HepG2 (cell line): ENCODE results near the gene CER1. TPM values are rescaled to one million over a fixed set of nuclear protein-coding genes. Genes with fewer than 3 reads are reported as not detected.

Experiments
- ATAC-seq: fragments of 200-7000 bp; cut with Tn5 transposase; 3 replicates; pipeline ENCODE4 v1.9.1; 2020; ENCODE audit warnings: mild to moderate bottlenecking, moderate library complexity
- BruUV-seq: library from RNA; stranded (reverse); fragments of 400-500 nt; replicated peaks from 2 replicates; lab custom pipeline; 2021; lab: Mats Ljungman, UMichigan
- CTCF ChIA-PET: fragments of 300-600 bp; formaldehyde crosslinking; extraction: SDS; loops from one replicate; lab custom pipeline; 2021; ENCODE audit warnings: low total read pairs, inconsistent platforms, low intra/inter-chr PET ratio; lab: Yijun Ruan, JAX
- POLR2A ChIA-PET: fragments of 350-600 bp; sonication (Branson Sonifier 250); formaldehyde crosslinking; loops from one replicate; lab custom pipeline; 2020; ENCODE audit warnings: antibody characterized with exemption, inconsistent platforms; lab: Yijun Ruan, JAX
- DNase-seq: peaks from one replicate; pipeline ENCODE4 v3.0.0-alpha.2; 2015; ENCODE audit warnings: low spot score
- FAIRE-seq: peaks from 3 replicates; lab custom pipeline; 2011; peaks lifted over from hg19 to GRCh38; lab: Jason Lieb, UNC
- H2AFZ ChIP-seq: one replicate; pipeline ENCODE4 v1.6.1; 2011; ENCODE audit warnings: low read length, inconsistent platforms
- H3K27ac ChIP-seq: fragments of 300-600 bp; 3 replicates; pipeline ENCODE4 v1.8.0; 2011; ENCODE audit warnings: mixed run types, mild to moderate bottlenecking, mixed read lengths, low read length, inconsistent platforms; ENCODE audit not compliant: insufficient read depth; ENCODE audit errors: extremely low read length
- H3K27me3 ChIP-seq, 2 experiments: fragments of 200-600 bp in 1 of 2; 2 replicates in 1 of 2; 3 replicates in 1 of 2; pipeline versions ENCODE4 v1.6.0 to v1.8.0; 2011; ENCODE audit warnings: low read length in 2 of 2, mild to moderate bottlenecking in 2 of 2, moderate library complexity in 2 of 2, inconsistent platforms in 1 of 2; ENCODE audit not compliant: insufficient read depth in 2 of 2, control insufficient read depth in 1 of 2
- H3K36me3 ChIP-seq, 2 experiments: fragments of 200-600 bp in 1 of 2; replicated peaks in 1 of 2; 2 replicates in 1 of 2; 3 replicates in 1 of 2; pipeline versions ENCODE4 v1.5.1 to v1.8.0; 2011; ENCODE audit warnings: low read length in 2 of 2, inconsistent platforms in 1 of 2; ENCODE audit not compliant: insufficient read depth in 2 of 2, control insufficient read depth in 1 of 2
- H3K4me1 ChIP-seq: 2 replicates; pipeline ENCODE4 v1.5.1; 2012; ENCODE audit warnings: low read length, inconsistent platforms; ENCODE audit not compliant: insufficient read depth
- H3K4me2 ChIP-seq: 2 replicates; pipeline ENCODE4 v1.6.0; 2011; ENCODE audit warnings: low read depth, low read length, inconsistent platforms
- H3K4me3 ChIP-seq, 3 experiments: fragments of 200-600 bp in 1 of 3; sonication (generic), shearing (Covaris generic) in 1 of 3; replicated peaks in 1 of 3; 2 replicates each; pipeline ENCODE4 v1.5.1; 2011 to 2016; ENCODE audit warnings: low read length in 3 of 3, inconsistent platforms in 2 of 3, low read depth in 2 of 3, mild to moderate bottlenecking in 2 of 3, control low read depth in 1 of 3, mixed read lengths in 1 of 3; ENCODE audit not compliant: insufficient read depth in 1 of 3
- H3K79me2 ChIP-seq: one replicate; pipeline ENCODE4 v1.6.1; 2011; ENCODE audit warnings: low read length, inconsistent platforms; ENCODE audit not compliant: insufficient read depth
- H3K9ac ChIP-seq: 2 replicates; pipeline ENCODE4 v1.6.0; 2011; ENCODE audit warnings: mild to moderate bottlenecking, low read depth, low read length, inconsistent platforms; ENCODE audit not compliant: insufficient read depth
- H3K9me3 ChIP-seq: 2 replicates; pipeline ENCODE4 v1.5.1; 2012; ENCODE audit warnings: mild to moderate bottlenecking, low read length
- H4K20me1 ChIP-seq: 2 replicates; pipeline ENCODE4 v1.6.0; 2011; ENCODE audit warnings: inconsistent platforms, mild to moderate bottlenecking, low read length, moderate library complexity; ENCODE audit not compliant: insufficient read depth
- ARID2 ChIP-seq: sonication (generic); formaldehyde crosslinking; IDR thresholded peaks from 2 replicates; pipeline ENCODE4 v1.8.1; 2022; ENCODE audit warnings: mild to moderate bottlenecking, missing genetic modification reagents, borderline replicate concordance
- BRCA1 ChIP-seq: sonication (generic); formaldehyde crosslinking; IDR thresholded peaks from 2 replicates; pipeline ENCODE4 v1.4.0; 2020; ENCODE audit warnings: missing genetic modification reagents
- SMYD3 ChIP-seq: sonication (generic); formaldehyde crosslinking; IDR thresholded peaks from 2 replicates; pipeline ENCODE4 v1.8.1; 2023; ENCODE audit warnings: mild to moderate bottlenecking, missing genetic modification reagents
- WGBS: methylation state at CpG from one replicate; pipeline ENCODE4 v1.1.6; 2017; ENCODE audit warnings: low lambda C conversion rate; 5-methylcytosine and 5-hydroxymethylcytosine counted together
- in situ Hi-C: cut with HindIII; loops from 2 replicates; pipeline ENCODE4 v1.10.0; 2017; ENCODE audit warnings: low pct_unique_long_range_greater_than_20kb; ENCODE audit not compliant: extremely low pct_ligation_motif_present
- intact Hi-C: fragments of 100-400 bp; cut with micrococcal nuclease; formaldehyde crosslinking; loops from one replicate; pipeline ENCODE4 v1.10.0; 2022; ENCODE audit not compliant: unreplicated experiment
- polyA plus RNA-seq, 8 experiments: library from polyadenylated mRNA; depleted of rRNA in 3 of 8; stranded (reverse) in 7 of 8; unstranded in 1 of 8; fragments of >200 nt; fragmentation: Illumina TruSeq in 4 of 8; extraction: Trizol in 4 of 8; gene quantifications; 2 replicates each; pipeline versions ENCODE4 v1.2.1 to v1.2.3, GENCODE V29; 2011 to 2016; ENCODE audit warnings: low read depth in 4 of 8, missing spikeins in 1 of 8, mixed read lengths in 1 of 8; ENCODE audit not compliant: insufficient read depth in 1 of 8
- total RNA-seq, 5 experiments: library from RNA; depleted of rRNA; stranded (reverse); fragments of >200 nt; fragmentation: Illumina TruSeq; extraction: Trizol; gene quantifications; 2 replicates each; pipeline ENCODE4 v1.2.3, GENCODE V29; 2016; ENCODE audit warnings: low read depth in 1 of 5

CER1 gene
- total and polyA plus RNA-seq, 2 of the 13 experiments (the other 11 are each of a cell fraction or from before 2014, with no cell fraction given) = 0.18 TPM; not detected in 1

GRCh38 chr9:14670718-14671117 lies 51.8 kb downstream of the CER1 start:
- ChIA-PET POLR2A (no interaction called here), CTCF (no interaction called here)
- ATAC-seq = no peak

More at GRCh38 chr9:14670718-14671117, 51.8 kb downstream of the CER1 start:
- in situ Hi-C loops = no loop called here
- no peaks in the 10 kb centered on the region for H3K9me3 ChIP-seq
- H3K4me2 ChIP-seq = no peak overlapping the region
- no peak for FAIRE-seq
- no peak for DNase-seq
- no peak overlapping the region for H3K27ac ChIP-seq
- H3K36me3 ChIP-seq = peaks cover 0 to 1% of the 10 kb centered on the region in 2 experiments; a peak in 1 of 5 replicates
- no peak overlapping the region for H3K4me3 ChIP-seq
- H2AFZ ChIP-seq = no peak overlapping the region
- no peak for TF ChIP-seq SMYD3
- TF ChIP-seq BRCA1 (CRISPR knock-in tag) = no peak
- no peak for TF ChIP-seq ARID2 (CRISPR knock-in tag)
- TF ChIP-seq, all 625 proteins: peak for 0
- 37% methylated on average over 1 of the region's 1 CpG for WGBS
- Histone ChIP-seq H3K79me2 (no peaks in the 10 kb centered on the region), H3K9ac (no peak overlapping the region), H4K20me1 (no peaks in the 10 kb centered on the region), H3K4me1 (no peaks in the 10 kb centered on the region), H3K27me3 (no peaks in the 10 kb centered on the region)
- no TSS peak for BruUV-seq
- intact Hi-C loops = no loop called here

Other genes with a start within 250 kb of the CER1 start
- 2.9 and 3.7 TPM in 2 replicates for gene ZDHHC21, start 29.3 kb downstream of the CER1 start, total RNA-seq (2016; rRNA removed; fragmentation: Illumina TruSeq; extraction: Trizol)
- gene ZDHHC21, start 29.3 kb downstream of the CER1 start, polyA plus RNA-seq (2011; rRNA removed) = 2.4 TPM in 2 replicates
- gene FREM1, start 187.7 kb upstream of the CER1 start, total RNA-seq (2016; rRNA removed; fragmentation: Illumina TruSeq; extraction: Trizol) = 33.6 and 64.3 TPM in 2 replicates
- 202 and 232 TPM in 2 replicates for gene FREM1, start 187.7 kb upstream of the CER1 start, polyA plus RNA-seq (2011; rRNA removed)